Measurements from ENCODE around the gene EPB41L4A.

GRCh38 chr5:112161392-112161748 lies 257.7 kb downstream of the EPB41L4A start:
- no peak for TF ChIP-seq CTCF (IDR thresholded peaks at IDR 0.05)
- TF ChIP-seq POLR2A (IDR thresholded peaks at IDR 0.05), result no peak
